ENCODE measurements around the gene APC. TPM values are rescaled to one million over a fixed set of nuclear protein-coding genes. Genes with fewer than 3 reads are reported as not detected.
A peak's percentile ranks its signal among the peaks of the same experiment; 100 is the strongest.

Gene APC
- total and polyA plus RNA-seq, 10 of the 15 experiments (the other 5 are each of a cell fraction or from before 2014, with no cell fraction given): 3.2 to 23.3 (median 13.8) TPM

DNA sequence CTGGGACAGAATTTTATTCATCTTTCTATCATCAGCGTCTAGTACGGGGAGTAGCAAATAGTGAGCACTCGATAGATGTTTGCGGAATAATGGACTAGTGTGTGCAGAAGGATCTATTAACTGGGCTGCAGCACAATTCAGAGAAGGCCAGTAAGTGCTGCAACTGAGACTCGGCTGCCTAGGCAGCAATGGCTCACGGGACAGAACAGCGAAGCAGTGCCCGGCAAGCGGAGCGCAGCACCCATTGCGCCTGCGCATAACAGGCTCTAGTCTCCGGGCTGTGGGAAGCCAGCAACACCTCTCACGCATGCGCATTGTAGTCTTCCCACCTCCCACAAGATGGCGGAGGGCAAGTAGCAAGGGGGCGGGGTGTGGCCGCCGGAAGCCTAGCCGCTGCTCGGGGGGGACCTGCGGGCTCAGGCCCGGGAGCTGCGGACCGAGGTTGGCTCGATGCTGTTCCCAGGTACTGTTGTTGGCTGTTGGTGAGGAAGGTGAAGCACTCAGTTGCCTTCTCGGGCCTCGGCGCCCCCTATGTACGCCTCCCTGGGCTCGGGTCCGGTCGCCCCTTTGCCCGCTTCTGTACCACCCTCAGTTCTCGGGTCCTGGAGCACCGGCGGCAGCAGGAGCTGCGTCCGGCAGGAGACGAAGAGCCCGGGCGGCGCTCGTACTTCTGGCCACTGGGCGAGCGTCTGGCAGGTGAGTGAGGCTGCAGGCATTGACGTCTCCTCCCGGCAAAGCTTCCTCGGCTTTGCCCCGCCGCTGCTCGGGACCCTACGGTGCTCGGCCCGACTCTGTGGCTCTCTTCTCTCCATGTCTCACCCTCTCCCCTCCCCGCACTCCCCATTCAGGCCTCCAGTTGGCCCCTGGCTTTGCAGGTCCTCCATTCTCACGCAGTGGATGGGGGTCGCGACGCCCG lies 30.2 kb upstream of the APC start (continued):
- TF ChIP-seq, protein P1, sequence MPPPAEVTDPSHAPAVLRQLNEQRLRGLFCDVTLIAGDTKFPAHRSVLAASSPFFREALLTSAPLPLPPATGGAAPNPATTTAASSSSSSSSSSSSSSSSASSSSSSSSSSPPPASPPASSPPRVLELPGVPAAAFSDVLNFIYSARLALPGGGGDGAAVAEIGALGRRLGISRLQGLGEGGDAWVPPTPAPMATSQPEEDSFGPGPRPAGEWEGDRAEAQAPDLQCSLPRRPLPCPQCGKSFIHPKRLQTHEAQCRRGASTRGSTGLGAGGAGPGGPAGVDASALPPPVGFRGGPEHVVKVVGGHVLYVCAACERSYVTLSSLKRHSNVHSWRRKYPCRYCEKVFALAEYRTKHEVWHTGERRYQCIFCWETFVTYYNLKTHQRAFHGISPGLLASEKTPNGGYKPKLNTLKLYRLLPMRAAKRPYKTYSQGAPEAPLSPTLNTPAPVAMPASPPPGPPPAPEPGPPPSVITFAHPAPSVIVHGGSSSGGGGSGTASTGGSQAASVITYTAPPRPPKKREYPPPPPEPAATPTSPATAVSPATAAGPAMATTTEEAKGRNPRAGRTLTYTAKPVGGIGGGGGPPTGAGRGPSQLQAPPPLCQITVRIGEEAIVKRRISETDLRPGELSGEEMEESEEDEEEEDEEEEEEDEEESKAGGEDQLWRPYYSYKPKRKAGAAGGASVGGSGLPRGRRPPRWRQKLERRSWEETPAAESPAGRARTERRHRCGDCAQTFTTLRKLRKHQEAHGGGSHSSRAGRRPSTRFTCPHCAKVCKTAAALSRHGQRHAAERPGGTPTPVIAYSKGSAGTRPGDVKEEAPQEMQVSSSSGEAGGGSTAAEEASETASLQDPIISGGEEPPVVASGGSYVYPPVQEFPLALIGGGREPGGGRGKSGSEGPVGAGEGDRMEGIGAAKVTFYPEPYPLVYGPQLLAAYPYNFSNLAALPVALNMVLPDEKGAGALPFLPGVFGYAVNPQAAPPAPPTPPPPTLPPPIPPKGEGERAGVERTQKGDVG (CRISPR knock-in tag; IDR thresholded peaks at IDR 0.05): no peak
- TF ChIP-seq MXI1 (IDR thresholded peaks at IDR 0.05; ENCODE audit: low read depth, low read length) (0 out of 2 replicates have a peak, but pooled peaks have one; percentile 25), CEBPB (IDR thresholded peaks at IDR 0.05; ENCODE audit: borderline replicate concordance in 1 of 2, low read depth in 2 of 2, low read length in 2 of 2) (no peak), RAD51 (IDR thresholded peaks at IDR 0.05) (no peak), SREBF2 (IDR thresholded peaks at IDR 0.05; ENCODE audit: low read length) (no peak), GABPA (IDR thresholded peaks at IDR 0.05; ENCODE audit: low read depth) (no peak), HDAC6 (IDR thresholded peaks at IDR 0.05; ENCODE audit: unreplicated experiment) (peak; percentile 32), CHD1 (IDR thresholded peaks at IDR 0.05; ENCODE audit: low read depth, low read length) (no peak), FOS (IDR thresholded peaks at IDR 0.05; ENCODE audit: borderline replicate concordance, extremely low read depth, insufficient read length) (no peak)
- TF ChIP-seq, protein P2, sequence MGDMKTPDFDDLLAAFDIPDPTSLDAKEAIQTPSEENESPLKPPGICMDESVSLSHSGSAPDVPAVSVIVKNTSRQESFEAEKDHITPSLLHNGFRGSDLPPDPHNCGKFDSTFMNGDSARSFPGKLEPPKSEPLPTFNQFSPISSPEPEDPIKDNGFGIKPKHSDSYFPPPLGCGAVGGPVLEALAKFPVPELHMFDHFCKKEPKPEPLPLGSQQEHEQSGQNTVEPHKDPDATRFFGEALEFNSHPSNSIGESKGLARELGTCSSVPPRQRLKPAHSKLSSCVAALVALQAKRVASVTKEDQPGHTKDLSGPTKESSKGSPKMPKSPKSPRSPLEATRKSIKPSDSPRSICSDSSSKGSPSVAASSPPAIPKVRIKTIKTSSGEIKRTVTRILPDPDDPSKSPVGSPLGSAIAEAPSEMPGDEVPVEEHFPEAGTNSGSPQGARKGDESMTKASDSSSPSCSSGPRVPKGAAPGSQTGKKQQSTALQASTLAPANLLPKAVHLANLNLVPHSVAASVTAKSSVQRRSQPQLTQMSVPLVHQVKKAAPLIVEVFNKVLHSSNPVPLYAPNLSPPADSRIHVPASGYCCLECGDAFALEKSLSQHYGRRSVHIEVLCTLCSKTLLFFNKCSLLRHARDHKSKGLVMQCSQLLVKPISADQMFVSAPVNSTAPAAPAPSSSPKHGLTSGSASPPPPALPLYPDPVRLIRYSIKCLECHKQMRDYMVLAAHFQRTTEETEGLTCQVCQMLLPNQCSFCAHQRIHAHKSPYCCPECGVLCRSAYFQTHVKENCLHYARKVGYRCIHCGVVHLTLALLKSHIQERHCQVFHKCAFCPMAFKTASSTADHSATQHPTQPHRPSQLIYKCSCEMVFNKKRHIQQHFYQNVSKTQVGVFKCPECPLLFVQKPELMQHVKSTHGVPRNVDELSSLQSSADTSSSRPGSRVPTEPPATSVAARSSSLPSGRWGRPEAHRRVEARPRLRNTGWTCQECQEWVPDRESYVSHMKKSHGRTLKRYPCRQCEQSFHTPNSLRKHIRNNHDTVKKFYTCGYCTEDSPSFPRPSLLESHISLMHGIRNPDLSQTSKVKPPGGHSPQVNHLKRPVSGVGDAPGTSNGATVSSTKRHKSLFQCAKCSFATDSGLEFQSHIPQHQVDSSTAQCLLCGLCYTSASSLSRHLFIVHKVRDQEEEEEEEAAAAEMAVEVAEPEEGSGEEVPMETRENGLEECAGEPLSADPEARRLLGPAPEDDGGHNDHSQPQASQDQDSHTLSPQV (IDR thresholded peaks at IDR 0.05): no peak
- TF ChIP-seq, protein P3, sequence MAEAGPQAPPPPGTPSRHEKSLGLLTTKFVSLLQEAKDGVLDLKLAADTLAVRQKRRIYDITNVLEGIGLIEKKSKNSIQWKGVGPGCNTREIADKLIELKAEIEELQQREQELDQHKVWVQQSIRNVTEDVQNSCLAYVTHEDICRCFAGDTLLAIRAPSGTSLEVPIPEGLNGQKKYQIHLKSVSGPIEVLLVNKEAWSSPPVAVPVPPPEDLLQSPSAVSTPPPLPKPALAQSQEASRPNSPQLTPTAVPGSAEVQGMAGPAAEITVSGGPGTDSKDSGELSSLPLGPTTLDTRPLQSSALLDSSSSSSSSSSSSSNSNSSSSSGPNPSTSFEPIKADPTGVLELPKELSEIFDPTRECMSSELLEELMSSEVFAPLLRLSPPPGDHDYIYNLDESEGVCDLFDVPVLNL (IDR thresholded peaks at IDR 0.05; ENCODE audit: low read depth, low read length): no peak
- TF ChIP-seq, protein P4, sequence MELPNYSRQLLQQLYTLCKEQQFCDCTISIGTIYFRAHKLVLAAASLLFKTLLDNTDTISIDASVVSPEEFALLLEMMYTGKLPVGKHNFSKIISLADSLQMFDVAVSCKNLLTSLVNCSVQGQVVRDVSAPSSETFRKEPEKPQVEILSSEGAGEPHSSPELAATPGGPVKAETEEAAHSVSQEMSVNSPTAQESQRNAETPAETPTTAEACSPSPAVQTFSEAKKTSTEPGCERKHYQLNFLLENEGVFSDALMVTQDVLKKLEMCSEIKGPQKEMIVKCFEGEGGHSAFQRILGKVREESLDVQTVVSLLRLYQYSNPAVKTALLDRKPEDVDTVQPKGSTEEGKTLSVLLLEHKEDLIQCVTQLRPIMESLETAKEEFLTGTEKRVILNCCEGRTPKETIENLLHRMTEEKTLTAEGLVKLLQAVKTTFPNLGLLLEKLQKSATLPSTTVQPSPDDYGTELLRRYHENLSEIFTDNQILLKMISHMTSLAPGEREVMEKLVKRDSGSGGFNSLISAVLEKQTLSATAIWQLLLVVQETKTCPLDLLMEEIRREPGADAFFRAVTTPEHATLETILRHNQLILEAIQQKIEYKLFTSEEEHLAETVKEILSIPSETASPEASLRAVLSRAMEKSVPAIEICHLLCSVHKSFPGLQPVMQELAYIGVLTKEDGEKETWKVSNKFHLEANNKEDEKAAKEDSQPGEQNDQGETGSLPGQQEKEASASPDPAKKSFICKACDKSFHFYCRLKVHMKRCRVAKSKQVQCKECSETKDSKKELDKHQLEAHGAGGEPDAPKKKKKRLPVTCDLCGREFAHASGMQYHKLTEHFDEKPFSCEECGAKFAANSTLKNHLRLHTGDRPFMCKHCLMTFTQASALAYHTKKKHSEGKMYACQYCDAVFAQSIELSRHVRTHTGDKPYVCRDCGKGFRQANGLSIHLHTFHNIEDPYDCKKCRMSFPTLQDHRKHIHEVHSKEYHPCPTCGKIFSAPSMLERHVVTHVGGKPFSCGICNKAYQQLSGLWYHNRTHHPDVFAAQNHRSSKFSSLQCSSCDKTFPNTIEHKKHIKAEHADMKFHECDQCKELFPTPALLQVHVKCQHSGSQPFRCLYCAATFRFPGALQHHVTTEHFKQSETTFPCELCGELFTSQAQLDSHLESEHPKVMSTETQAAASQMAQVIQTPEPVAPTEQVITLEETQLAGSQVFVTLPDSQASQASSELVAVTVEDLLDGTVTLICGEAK (IDR thresholded peaks at IDR 0.05; ENCODE audit: borderline replicate concordance): peak; percentile 21; the same call in 1 of the 2 replicates
- TF ChIP-seq, protein P5, sequence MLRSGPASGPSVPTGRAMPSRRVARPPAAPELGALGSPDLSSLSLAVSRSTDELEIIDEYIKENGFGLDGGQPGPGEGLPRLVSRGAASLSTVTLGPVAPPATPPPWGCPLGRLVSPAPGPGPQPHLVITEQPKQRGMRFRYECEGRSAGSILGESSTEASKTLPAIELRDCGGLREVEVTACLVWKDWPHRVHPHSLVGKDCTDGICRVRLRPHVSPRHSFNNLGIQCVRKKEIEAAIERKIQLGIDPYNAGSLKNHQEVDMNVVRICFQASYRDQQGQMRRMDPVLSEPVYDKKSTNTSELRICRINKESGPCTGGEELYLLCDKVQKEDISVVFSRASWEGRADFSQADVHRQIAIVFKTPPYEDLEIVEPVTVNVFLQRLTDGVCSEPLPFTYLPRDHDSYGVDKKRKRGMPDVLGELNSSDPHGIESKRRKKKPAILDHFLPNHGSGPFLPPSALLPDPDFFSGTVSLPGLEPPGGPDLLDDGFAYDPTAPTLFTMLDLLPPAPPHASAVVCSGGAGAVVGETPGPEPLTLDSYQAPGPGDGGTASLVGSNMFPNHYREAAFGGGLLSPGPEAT (IDR thresholded peaks at IDR 0.05; ENCODE audit: low read depth): no peak

Measured in GM12878 (cell line).